ENCODE data around the gene SMAD9.
"Not testable (repeated sequence)": the region's sequence is repeated elsewhere in the genome, so short reads cannot be mapped to it uniquely, and the experiment has no call there.

The SMAD9 gene

DNA sequence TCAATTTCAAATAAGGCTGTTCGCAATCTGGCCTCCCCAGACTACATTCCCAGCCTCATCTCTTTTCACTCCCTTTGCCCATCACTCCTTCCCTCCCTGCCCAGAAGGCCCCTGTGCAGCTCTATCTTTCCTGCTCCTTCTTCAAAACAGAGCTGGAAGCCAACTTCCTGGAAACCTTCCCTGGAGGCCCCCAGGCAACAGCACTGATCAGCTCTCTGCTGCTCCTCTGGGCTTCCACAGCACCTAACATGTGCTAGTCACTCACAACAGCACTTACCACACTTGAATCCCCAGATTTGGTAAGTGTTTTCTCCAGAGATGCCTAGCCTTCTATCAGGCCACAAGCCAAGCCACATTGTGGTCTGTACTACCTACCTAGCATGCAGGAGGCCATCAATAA is 9.5 kb downstream of the SMAD9 start:
- no peak for DNase-seq

DNA sequence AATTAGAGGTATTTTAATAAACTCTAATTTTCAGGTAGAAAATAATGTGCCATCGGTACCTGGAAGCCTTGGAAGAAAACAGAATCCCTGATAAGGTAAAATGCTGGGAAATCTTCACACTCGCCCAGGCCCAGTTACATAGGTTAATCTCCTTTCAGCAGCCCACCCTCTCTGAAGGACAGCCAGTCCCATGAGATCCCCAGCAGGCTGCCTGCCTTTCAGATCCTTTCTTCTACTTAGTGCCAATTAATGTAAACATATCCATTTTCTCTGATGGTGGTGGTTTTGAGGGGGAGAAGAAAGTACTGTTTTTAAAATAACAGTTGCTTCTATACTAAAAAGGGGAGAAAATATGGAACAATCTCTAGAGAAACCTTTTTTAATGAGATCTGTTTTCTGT is 12.2 kb downstream of the SMAD9 start:
- DNase-seq: no peak

DNA sequence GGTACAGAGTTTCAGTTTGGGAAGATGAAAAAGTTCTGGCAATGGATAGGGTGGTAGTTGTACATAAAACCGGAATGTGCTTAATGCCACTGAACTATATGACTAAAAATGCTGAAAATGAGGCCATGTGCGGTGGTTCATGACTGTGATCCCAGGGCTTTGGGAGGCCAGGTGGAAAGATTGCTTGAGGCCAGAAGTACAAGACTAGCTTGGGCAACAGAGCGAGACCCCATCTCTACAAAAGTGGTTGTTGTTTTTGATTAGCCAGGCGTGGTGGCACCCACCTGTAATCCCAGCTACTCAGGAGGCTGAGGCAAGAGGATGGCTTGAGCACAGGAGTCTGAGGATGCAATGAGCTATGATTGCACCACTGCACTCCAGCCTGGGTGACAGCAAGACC is 12.8 kb downstream of the SMAD9 start:
- no peak for DNase-seq

DNA sequence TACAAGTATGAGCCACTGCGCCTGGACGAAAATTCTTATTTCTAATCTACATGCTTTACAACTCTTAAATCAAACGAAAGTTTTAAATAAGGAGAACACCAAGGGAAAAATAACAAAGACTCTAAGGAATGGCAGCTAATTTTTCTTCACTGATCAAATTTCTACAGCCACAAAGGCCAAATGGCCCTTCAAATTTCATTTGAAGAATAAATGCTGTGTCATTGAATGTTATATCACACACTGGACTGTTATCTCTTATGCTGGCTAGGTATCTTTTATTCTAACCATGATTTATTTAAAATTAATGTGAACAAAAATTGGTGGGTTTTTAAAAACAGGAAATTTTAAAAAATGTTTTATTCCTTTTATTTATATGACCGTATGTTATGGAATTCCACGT is 14.1 kb downstream of the SMAD9 start:
- DNase-seq: no peak

DNA sequence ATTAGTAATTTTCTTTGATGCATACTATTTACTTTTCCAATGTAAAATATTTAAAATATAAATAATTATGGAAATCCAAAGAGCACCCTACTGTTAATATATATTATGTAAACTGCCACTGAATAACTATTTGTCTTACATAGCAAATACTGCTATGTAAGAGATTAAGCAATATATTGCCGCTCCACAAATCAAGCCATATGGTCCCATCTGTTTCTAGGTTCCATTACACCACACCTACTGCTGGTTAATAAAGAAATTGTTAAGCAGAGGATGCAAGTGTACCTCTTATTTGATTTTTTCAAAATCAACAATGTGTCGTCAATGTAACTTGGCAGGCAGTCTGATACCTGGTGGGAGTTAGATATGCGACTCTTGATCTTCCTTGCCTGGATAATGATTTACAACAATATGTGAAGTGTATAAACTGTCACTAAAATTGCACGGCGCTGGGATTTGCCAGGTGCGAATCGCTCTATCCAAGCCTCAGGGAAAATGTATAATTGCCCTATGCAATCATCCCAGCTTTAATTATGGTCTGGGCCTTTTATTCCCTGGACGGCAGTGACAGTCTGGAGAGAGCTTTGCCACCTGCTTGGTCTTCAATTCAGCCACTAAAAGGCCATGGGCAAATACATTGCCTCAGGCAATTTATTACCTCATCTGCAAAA is 16.0 kb downstream of the SMAD9 start:
- no peak for DNase-seq

DNA sequence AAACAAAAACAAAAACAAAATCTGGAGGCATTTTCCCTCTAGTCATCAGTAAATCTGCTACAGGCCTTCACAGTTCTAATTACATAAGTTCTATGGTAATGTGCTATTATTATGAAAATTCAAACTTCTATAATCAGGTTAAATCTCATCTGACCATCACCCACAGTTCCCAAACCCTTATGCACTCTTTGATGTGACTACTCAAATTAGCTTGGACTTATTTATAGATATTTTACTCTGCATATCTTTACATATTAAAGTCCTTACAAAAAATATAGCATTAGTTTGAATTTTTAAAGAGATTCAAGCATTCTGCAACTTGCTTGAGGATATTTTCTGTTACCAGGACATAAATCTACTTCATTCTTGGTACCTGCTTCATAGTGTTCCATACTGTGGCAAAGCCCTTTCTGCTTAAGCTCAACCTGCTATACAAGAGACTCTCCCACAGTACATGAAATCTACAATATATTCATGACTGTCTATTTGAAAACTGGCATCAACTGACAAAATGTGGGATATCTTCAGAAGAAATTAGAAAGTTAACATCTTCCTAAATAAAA is 22.9 kb downstream of the SMAD9 start:
- DNase-seq: no peak

DNA sequence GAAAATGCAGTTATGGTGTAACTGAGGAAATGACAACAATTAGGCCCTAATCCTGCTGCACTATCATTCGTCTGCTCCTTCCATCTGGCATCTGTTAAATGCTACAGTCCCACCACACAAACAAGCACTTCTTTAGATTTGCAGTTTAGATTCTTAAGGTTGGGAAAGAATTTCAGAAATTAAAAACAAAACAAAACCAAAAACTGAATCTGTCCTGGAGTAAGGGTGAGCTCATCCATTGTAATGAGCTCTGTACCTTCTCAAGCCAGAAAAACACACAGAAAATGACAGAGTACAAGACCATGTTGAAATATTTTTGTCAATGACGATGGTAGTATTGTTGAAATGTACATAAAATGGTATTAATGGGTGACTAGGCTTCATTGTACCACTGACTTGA is 28.3 kb downstream of the SMAD9 start:
- DNase-seq: no peak

DNA sequence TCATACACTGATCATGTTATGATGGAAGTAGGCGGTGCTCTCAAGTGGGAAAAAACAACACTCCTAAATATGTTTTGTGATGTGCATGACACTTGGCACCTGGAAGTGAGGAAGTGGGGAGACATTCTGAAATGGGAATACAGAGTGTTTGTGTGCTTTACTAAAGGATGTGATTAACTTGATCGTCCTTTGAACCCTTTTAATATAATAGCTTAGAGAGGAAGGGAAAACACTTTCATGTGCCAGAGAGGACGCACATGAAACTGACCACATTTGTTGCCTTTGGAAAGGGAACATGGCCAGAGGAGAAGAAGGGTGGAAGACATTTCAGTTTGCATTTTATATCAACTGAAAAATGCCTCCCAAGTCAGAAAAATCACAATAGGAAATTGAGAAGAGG is 31.4 kb downstream of the SMAD9 start:
- DNase-seq: no peak

DNA sequence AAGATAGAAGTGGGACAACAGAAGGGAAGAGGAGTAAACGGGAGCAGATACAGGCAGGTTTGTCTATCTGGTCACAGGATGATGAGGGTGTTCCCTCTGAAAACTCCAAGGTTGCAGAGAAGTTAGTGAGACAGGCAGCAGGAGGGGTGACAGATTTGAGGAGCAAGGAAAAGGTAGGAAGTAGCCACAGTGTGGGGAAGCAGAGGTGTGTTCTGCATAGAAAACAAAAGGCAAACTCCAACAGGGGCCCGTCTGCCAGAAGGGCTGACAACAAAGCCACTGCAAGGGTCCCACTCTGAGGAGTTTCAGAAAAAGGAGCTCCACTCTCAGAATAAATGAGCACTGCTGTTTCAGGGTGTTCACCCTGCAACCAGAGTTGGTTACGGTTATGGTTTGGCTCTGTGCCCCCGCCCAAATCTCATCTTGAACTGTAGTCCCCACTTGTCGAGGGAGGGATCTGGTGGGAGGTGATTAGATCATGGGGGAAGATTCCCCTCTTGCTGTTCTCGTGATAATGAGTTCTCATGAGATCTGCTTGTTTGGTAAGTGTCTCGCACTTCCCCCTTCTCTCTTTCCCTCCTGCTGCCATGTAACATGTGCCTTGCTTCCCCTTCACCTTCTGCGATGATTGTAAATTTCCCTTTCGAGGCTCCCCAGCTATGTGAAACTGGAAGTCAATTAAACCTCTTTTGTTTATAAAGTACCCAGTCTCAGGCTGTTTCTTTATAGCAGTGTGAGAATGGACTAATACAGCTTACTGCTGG is 32.1 kb downstream of the SMAD9 start:
- no peak for DNase-seq

DNA sequence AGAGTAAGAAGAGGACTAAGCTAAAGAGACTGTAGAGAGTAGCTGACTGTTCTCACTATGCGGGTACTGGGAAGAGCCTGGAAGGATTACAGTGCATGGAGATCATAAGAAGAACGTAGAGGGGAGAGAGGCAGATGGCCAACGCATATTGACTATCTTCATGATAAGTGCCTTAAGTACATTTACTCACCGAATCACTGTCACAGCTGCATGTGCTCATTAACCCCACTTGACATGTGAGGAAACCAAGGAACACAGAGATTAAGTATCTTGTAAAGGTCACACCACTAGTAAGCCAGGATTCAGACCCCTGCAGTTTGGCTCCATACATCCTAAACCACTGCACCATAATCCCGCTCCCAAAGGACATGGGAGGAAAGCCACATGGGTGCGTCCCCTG is 34.1 kb downstream of the SMAD9 start:
- no peak for DNase-seq

DNA sequence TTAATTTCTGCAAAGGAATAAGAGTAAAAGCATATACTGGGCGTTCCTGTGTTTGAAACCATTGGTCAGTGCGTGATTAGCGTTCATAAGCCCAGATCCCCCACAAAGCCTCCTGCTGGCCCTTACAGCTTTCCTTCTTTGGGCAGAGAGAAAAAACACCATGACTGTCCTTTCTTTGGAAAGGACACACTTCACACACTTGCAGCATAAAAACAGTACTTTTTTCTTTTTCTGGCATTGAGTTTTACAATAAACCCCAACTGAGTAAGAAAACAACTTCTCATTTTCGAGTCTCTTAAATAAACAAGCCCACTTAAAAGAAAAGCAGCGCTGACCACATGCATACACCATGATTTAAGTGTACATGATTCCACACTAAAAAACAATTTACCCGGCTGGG is 35.8 kb downstream of the SMAD9 start:
- no peak for DNase-seq

DNA sequence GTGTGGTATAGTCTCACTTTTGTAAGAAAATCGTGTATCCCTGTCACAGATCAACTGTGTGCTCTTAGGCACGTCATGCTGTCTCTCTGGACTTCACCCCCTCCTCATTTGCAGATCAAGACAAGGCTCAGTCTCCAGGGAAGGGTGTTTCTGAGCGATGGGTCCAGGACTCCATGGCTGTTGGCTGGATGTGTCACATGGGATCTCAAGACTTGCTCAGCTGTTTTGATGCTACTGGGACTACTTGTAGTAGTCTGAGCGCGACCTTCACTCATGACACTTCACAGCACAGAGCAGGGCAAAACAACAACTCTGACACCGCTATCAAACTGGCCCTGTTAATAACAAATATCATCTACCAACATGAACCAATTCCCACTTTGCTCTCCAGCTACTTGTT is 36.2 kb downstream of the SMAD9 start:
- DNase-seq: no peak

DNA sequence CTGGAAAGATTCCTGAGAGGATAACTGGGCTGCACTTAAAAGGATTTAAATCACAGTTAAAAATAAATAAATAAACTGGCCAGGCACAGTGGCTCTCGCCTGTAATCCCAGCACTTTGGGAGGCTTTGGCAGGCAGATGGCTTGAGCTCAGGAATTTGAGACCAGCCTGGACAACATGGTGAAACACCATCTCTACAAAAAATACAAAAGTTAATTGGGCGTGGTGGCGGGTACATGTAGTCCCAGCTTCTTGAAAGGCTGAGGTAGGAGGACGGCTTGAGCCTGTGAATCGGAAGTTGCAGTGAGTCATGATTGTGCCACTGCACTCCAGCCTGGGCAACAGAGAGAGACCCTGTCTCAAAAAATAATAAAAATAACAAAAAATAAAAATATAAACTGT is 36.6 kb downstream of the SMAD9 start:
- not testable (repeated sequence) for DNase-seq

DNA sequence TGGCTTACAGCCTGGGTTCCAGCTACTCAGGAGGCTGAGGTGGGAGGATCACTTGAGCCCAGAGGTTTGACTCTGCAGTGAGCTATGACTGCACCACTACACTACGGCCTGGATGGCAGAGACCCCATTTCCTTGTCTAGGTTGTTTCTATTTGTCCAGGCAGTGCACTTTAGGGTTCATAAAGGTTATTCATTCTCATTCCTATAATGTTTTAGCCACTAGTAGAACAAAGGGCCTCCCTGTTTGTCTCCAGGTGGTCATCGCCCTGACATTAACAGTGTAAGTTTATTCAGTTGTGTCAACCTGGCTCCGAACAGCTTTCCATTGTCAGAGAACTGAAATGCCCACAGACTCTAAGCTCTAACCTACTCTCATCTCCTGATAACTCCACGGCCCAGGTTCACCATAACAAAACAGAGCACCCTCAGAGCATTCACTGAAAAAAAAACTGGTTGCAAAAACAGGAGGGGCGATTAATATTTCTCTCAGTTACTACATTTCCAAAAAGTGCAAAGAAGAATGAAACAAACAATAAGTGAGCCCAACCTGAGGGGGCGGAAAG is 37.1 kb downstream of the SMAD9 start:
- DNase-seq: no peak

DNA sequence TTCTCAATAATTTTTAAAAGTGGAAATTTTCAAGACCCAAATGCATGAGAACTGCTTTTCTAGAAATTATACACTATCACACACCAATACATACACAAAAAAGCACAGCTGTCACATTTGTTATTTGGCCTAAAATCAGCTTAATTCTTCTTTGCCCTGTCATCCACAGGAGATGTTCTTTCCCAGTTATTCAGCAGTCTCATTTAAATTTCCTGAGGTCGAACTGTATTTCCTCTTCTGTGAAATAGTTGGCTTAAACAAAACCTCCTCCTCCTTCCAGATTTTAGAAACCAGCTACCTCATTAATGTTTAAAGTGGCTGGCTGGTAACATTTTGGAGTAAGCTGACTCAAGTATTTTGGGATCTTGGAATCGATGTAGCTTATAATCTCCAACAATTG is 39.1 kb downstream of the SMAD9 start:
- DNase-seq: no peak

DNA sequence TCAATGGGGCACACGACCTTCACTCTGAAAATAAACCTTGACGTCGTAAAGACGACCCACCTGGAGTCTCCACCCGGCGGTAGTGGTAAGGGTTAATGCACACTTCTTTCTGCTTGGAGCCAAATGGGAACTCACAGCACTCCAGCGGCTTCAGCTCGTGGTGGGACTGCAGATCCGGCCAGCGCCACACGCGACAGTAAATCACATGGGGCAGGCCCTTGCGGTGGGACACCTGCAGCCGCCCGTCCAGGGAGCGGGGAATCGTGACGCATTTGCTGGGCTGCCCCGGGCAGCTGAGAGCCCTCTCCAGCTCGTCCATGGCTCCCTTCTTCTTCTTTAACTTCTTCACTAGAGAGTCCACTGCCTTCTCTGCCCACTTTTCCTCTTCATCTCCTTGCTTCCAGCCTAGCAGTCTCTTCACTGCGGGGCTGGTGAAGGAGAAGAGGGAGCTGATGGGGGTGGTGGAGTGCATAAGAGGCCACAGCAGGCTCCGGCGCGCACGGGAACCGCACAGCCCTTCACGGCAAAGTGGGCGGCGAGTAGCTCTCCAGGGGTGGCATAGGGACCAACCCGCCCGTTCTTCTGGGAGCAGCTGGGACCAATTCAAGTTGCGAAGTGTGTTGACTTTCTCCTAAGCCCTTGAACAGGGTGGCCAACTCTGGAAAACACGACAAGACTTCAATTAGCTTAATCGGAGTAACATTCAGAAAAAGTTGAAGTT is 40.7 kb downstream of the SMAD9 start:
- DNase-seq: no peak

DNA sequence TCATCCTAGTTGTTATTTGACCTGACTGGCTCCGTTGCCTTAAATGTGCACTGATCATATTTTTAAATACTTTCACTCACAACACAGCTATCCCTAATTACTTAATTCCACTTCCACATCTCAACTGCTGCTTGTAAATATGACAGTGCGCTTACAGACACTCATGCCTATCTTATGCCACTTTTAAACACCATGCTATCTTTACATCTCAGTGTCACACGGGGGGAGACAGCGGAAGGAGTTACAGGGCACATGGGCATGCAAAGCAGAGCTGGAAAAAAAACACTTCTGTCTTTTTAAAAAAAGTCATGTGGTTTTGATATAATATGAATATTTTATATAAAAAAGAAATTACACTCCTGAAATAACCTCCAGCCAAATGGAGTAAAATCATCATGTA is 44.1 kb downstream of the SMAD9 start:
- no peak for DNase-seq

DNA sequence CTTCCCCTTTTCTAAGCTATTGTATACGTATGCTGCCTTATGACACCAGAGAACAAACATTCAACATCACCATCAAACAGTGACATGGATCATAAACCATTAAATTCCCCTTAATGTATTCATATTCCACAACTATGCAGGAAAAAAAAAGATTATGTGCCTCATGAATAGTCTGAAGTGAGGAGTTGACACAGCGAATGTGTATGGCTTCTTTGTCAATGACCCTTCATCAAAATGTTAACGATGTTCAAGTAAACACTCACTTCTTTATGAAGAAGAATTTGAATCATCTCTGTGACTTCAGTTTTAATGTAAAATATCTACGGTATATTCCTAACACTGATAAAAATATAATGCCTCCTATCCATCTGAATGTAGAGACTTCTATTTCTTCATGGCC is 44.6 kb downstream of the SMAD9 start:
- no peak for DNase-seq

DNA sequence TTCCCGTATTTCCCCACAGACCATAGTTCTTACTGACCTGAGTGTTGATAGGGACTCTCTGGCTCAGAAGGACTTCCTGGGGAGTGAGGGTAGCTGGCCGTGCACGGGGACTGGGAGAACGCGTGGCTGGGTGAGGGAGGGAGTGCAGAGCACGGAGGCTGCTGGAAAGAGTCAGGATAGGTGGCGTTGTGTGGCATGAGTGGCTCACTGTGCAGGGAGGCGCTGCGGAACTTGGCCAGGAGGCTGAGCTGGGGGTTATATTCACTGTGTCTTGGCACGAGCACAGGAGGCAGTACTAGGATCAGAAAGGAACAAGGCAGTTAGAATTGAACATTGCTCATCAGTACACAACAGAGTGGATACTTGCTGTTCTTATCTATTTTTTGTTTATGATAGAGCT is 47.4 kb downstream of the SMAD9 start:
- DNase-seq: no peak

DNA sequence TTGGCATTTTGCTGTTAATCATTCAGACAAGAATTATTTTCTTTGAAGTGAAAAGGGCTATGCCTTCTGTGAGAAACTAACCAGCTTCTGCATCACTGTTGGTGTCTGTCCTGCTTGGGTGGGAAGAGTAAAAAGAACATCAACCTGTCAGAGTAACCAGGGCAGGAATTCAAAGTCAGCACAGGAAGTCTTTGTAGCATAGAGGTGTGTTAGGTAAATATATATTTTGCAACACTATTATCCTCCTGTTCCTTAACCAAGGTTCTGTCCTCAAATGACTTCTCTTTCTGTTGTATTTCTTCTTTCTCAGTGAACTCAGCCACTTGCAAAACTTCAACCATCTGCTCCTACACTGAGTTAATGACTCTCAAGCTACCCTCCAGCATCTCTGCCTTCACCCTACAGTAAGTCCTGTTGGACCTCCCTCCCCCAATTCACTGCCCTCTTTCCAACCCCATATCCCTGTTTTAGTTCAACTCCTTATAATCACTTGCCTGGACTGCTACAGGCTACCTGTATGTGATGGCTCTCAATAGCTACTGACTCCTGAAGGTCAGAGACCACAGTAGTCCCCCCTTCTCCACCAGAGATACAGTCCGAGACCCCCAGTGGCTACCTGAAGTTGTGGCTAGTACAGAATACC is 49.9 kb downstream of the SMAD9 start:
- no peak for DNase-seq

DNA sequence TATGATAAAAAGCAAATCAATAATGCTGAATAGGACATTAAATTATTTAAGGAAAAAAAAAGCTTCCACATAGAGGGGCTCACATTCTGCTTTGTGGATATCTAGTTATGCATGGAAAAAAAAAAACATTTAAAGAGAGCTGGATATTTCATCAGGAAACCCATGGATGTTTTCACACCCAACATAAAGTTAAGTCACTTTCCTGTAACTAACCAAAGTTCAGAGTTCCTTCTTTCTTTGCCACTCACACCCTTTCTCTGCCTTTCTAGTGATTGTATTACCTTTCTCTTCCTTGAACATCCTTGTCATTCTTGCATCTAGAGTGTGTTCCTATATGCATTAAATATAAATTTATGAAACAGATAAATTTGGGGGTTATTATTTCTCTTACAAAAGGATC is 53.8 kb downstream of the SMAD9 start:
- DNase-seq: no peak

DNA sequence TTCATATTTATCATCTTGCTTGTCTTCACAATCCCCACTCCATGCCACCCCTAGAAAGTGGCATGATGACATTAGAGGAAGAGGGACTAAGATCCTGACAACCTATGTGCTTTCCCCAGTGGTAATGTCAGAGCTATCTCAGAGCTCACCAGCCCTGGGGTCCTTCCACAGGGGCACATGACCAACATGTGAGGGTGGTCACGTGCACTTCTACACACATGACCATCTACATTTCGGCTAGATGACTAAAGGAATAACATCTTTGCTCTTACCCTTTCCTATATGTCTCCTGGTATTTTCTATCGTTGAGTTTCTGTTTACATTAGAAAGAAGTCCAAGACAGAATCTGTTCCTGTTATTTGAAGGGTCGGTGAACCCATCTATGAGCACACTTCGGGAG is 54.8 kb downstream of the SMAD9 start:
- no peak for DNase-seq

DNA sequence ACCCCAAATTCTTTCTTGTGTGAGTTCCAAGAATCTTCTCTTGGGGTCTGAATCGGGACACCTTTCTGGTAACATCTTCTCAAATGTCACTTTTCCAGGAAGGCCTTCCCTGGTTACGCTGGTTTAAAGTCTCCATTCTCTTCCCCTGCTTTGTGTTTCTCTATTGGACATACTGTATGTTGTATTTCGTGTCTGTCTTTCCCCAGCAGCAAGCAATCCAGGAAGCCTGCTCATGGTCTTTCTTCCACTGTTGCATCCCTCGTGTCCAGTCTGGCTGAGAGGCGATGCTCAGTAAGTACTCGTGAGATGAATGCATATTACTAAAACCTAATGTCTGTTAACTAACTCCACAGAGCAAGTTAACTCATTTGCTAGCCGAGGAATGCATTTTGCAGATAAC is 57.3 kb downstream of the SMAD9 start:
- no peak for DNase-seq
